Brain microvascular endothelial cell (primary cell): Measurements from ENCODE around the gene PRPF39.

ENCODE experiments used
- DNase-seq: peaks from one replicate; pipeline ENCODE4 v3.0.0-alpha.2; 2020
- H3K27ac ChIP-seq: fragments of 250-450 bp; sonication (Bioruptor Pico); 2 replicates; pipeline ENCODE4 v1.5.1; 2020; ENCODE audit warnings: mild to moderate bottlenecking, moderate library complexity
- H3K27me3 ChIP-seq: fragments of 250-450 bp; sonication (Bioruptor Pico); replicated peaks from 2 replicates; pipeline ENCODE4 v1.5.1; 2020; ENCODE audit warnings: mild to moderate bottlenecking
- H3K36me3 ChIP-seq: fragments of 250-450 bp; sonication (Bioruptor Pico); replicated peaks from 2 replicates; pipeline ENCODE4 v1.5.1; 2020; ENCODE audit warnings: mild to moderate bottlenecking
- H3K4me3 ChIP-seq: 2 replicates; pipeline ENCODE4 v1.5.1; 2011; ENCODE audit warnings: low read depth, mild to moderate bottlenecking, control low read depth, low read length, moderate library complexity
- CTCF ChIP-seq: IDR thresholded peaks from 2 replicates; pipeline ENCODE4 v1.5.1; 2011; ENCODE audit warnings: low read depth, mild to moderate bottlenecking, moderate library complexity, low read length, control low read depth, inconsistent platforms; ENCODE audit errors: missing control alignments
- in situ Hi-C: cut with HindIII; loops from 2 replicates; pipeline ENCODE4 v1.10.0; 2017; ENCODE audit warnings: low sequenced_read_pairs, low pct_ligation_motif_present

PRPF39 gene

GRCh38 chr14:45057881-45058364 is 26.0 kb upstream of the PRPF39 start:
- in situ Hi-C loops: no loop called here

DNA sequence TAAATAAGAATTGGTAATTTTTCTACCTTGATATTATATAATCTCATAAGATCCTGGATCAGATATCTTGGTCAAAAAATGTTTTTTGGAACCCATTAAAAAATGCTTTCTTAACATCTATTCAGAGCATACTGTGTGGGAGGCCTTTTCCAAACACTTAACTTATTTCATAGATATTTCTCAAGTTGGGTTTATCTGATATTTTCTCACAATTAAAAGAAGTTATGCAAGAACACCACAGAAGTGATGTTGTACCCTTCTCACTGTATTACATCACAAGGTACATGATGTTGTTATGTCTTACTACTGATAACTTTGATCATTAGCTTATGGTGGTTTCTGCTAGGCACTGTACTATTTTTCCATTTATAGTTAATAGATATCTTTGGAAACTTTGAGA is 23.4 kb upstream of the PRPF39 start:
- no peak for TF ChIP-seq CTCF
- H3K27ac ChIP-seq: no peak overlapping the region
- H3K36me3 ChIP-seq: no peaks in the 10 kb centered on the region
- no peak overlapping the region for H3K4me3 ChIP-seq
- in situ Hi-C loops: no loop called here
- H3K27me3 ChIP-seq: no peaks in the 10 kb centered on the region
- DNase-seq: no peak

More at GRCh38 chr14:45057881-45058364, 26.0 kb upstream of the PRPF39 start:
- H3K27ac ChIP-seq: no peak overlapping the region
- no peak overlapping the region for H3K4me3 ChIP-seq
- H3K36me3 ChIP-seq: no peaks in the 10 kb centered on the region
- no peaks in the 10 kb centered on the region for H3K27me3 ChIP-seq
- no peak for TF ChIP-seq CTCF
- DNase-seq: no peak

- no peak overlapping the region for H3K4me3 ChIP-seq
- H3K27me3 ChIP-seq: no peaks in the 10 kb centered on the region
- H3K27ac ChIP-seq: no peak overlapping the region
- TF ChIP-seq CTCF: no peak
- in situ Hi-C loops: no loop called here
- DNase-seq: no peak
- H3K36me3 ChIP-seq: no peaks in the 10 kb centered on the region
Observed at GRCh38 chr14:45065540-45065939, 18.4 kb upstream of the PRPF39 start.

DNA sequence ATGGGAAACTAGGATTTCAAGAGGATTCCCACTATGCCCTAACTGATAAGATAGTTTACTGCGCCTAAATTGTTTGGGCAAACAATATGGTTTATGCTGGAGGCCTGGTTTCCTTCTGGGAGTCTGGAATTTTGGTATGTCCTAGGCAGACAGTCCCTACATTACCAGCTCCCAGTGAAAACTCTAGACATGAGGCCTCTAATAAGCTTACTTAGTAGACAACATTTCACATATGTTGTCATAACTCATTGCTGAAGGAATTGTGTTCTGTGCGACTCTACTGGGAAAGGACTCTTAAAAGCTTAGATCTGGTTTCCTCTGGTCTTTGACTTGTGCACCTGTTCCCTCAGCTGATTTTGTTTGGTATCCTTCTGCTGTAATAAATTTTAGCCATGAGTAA is 18.0 kb upstream of the PRPF39 start:
- in situ Hi-C loops: no loop called here
- Histone ChIP-seq H3K36me3 (no peaks in the 10 kb centered on the region), H3K27ac (no peak overlapping the region), H3K27me3 (no peaks in the 10 kb centered on the region), H3K4me3 (no peak overlapping the region)
- no peak for TF ChIP-seq CTCF
- DNase-seq: no peak

GRCh38 chr14:45066667-45067066 is 17.2 kb upstream of the PRPF39 start:
- TF ChIP-seq CTCF: no peak
- no peak overlapping the region for H3K4me3 ChIP-seq
- H3K27me3 ChIP-seq: no peaks in the 10 kb centered on the region
- in situ Hi-C loops: no loop called here
- no peak overlapping the region for H3K27ac ChIP-seq
- no peak for DNase-seq
- no peaks in the 10 kb centered on the region for H3K36me3 ChIP-seq

DNA sequence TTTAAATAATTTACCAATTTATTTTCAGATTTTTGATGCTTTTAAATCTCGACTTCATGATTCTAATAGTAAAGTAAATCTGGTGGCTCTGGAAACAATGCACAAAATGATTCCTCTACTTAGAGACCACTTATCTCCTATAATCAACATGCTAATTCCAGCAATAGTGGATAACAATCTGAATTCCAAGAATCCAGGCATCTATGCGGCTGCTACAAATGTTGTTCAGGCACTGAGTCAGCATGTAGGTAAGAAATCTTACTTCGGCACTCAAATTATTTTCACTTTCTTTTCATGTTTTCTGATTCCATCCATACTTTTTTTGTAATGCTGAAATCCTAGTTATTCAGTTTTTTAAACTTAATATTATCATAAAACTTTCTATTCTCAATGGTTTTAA is 15.5 kb upstream of the PRPF39 start:
- Histone ChIP-seq H3K27me3 (no peaks in the 10 kb centered on the region), H3K4me3 (no peak overlapping the region), H3K27ac (no peak overlapping the region), H3K36me3 (no peaks in the 10 kb centered on the region)
- no peak for DNase-seq
- in situ Hi-C loops: no loop called here
- no peak for TF ChIP-seq CTCF
